SK-N-MC (cell line): Measurements from ENCODE around the gene WWC1.

Experiments
- EZH2 ChIP-seq: fragments of 200-600 bp; sonication (generic); IDR thresholded peaks from one replicate; pipeline ENCODE4 v1.6.1; 2017; ENCODE audit warnings: antibody characterized with exemption
- POLR2AphosphoS5 ChIP-seq: IDR thresholded peaks from 2 replicates; pipeline ENCODE4 v1.6.1; 2012; ENCODE audit warnings: mild to moderate bottlenecking, low read depth, low read length, borderline replicate concordance

- TF ChIP-seq EZH2 (no peak), POLR2AphosphoS5 (no peak)
These were observed 180.9 kb downstream of the WWC1 start for GRCh38 chr5:168472329-168472728.
